AG09319 (cell line): Measurements from ENCODE around the gene S100A13.
"Not testable (repeated sequence)": the region's sequence is repeated elsewhere in the genome, so short reads cannot be mapped to it uniquely, and the experiment has no call there.

ENCODE experiments used
- DNase-seq: peaks from one replicate; pipeline ENCODE4 v3.0.0-alpha.2; 2010; ENCODE audit warnings: low read depth; ENCODE audit errors: extremely low read depth
- CTCF ChIP-seq: IDR thresholded peaks from 2 replicates; pipeline ENCODE4 v1.5.1; 2011; ENCODE audit warnings: low read depth, mild to moderate bottlenecking, inconsistent platforms, low read length, moderate library complexity

S100A13 gene

GRCh38 chr1:153646672-153647345 lies 19.5 kb upstream of the S100A13 start:
- no peak for DNase-seq
- no peak for TF ChIP-seq CTCF

- no peak for TF ChIP-seq CTCF
- DNase-seq: no peak
These were observed 16.5 kb upstream of the S100A13 start for GRCh38 chr1:153643816-153644215.

GRCh38 chr1:153643100-153643499 lies 15.8 kb upstream of the S100A13 start:
- DNase-seq: no peak
- TF ChIP-seq CTCF: no peak

GRCh38 chr1:153642161-153642560 lies 14.9 kb upstream of the S100A13 start:
- TF ChIP-seq CTCF: no peak
- no peak for DNase-seq

GRCh38 chr1:153640861-153641260 lies 13.6 kb upstream of the S100A13 start:
- no peak for TF ChIP-seq CTCF
- DNase-seq: no peak

- DNase-seq: not testable (repeated sequence)
These were observed 12.9 kb upstream of the S100A13 start for GRCh38 chr1:153640213-153640612.

- TF ChIP-seq CTCF: no peak
- no peak for DNase-seq
These were observed 12.0 kb upstream of the S100A13 start for GRCh38 chr1:153639280-153639679.

- no peak for DNase-seq
- no peak for TF ChIP-seq CTCF
These were observed 11.0 kb upstream of the S100A13 start for GRCh38 chr1:153638261-153638660.
